Esophagus squamous epithelium (tissue), 4 donors: Measurements from ENCODE around the gene COL4A1.

Experiments used
- CTCF ChIP-seq, 6 experiments: fragments of 450-650 bp in 4 of 6; fragments of 200-600 bp in 2 of 6; sonication (generic) in 2 of 6; IDR thresholded peaks; one replicate each; pipeline ENCODE4 v1.5.1; 2016 to 2019; ENCODE audit warnings: antibody characterized with exemption in 6 of 6, mild to moderate bottlenecking in 4 of 6, moderate library complexity in 4 of 6
- POLR2A ChIP-seq, 4 donors: fragments of 450-650 bp; IDR thresholded peaks; one replicate each; pipeline ENCODE4 v1.6.1; 2017; ENCODE audit warnings: antibody characterized with exemption in 4 of 4, mild to moderate bottlenecking in 4 of 4, moderate library complexity in 3 of 4

- TF ChIP-seq POLR2A (IDR thresholded peaks at IDR 0.05) (no peak), CTCF (IDR thresholded peaks at IDR 0.05) (no peak)
These were observed 113.5 kb downstream of the COL4A1 start for GRCh38 chr13:110193491-110193890.
